ENCODE results near the gene SIAH1. TPM values are rescaled to one million over a fixed set of nuclear protein-coding genes. Genes with fewer than 3 reads are reported as not detected.

The SIAH1 gene
- total and polyA plus RNA-seq, 2 donors from 2014 or later = 12.7 to 26.8 TPM

DNA sequence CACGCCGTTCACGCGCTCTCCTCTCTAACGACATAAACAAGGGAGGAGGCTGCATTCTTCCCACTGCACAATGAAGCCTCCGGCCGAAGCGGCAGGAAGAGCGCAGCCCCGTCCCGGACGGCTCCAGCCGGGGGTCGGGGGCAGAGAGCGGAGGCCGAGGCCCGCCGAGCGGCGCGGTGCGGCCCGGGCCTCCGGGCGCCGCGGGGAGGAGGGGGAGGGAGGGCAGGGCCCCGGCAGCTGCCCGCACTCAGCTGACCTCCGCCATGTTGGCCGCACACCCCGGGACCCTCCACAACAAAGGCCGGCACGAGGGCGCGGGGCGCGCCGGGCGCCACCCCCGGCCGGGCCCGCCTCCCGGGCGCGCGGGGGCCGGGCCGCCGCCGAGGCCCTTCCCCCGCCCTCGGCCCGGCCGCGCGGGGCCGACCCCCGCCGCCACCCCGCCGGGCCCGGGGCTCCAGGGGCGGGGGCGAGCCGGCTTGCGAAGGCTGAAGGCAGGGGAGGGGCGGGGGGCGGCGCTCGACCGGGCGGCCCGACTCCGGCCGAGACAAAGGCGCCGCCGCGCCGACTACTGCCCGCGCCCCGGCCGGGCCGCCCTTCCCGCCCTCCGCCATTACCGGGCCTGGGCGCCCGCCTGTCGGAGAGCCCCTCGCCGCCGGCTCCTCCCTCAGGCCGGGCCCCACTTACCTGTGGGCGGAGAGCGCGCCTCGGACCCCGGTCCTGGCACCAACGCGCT, 527 bp downstream of the SIAH1 start:
- FAIRE-seq (no peak), DNase-seq (peak; percentile 60 to 89 (median 79))
- Histone ChIP-seq H3K9me3 (ENCODE audit: control insufficient read depth in 2 of 3, insufficient read depth in 1 of 3, low read length in 3 of 3) (no peaks in the 10 kb centered on the region), H3K27me3 (ENCODE audit: control insufficient read depth, insufficient read depth, low read length) (no peaks in the 10 kb centered on the region), H3K36me3 (ENCODE audit: control insufficient read depth in 2 of 3, insufficient read depth in 3 of 3, low read length in 3 of 3) (no peaks in the 10 kb centered on the region), H3K27ac (ENCODE audit: low read depth in 2 of 2, low read length in 2 of 2) (peak overlapping the region; percentile 97), H3K4me3 (ENCODE audit: low read length in 3 of 3) (peak overlapping the region; percentile 85 to 99 (median 94)), H3K9ac (ENCODE audit: low read length in 3 of 3) (peak overlapping the region; percentile 52 to 98 (median 83)), H3K4me1 (ENCODE audit: control insufficient read depth in 2 of 3, insufficient read depth in 2 of 3, low read depth in 1 of 3, low read length in 3 of 3) (peaks cover 0 to 18% (median 12%) of the 10 kb centered on the region in 3 donors)
- intact Hi-C loops (cut with DNase I) = no loop called here
- TF ChIP-seq, protein P1, sequence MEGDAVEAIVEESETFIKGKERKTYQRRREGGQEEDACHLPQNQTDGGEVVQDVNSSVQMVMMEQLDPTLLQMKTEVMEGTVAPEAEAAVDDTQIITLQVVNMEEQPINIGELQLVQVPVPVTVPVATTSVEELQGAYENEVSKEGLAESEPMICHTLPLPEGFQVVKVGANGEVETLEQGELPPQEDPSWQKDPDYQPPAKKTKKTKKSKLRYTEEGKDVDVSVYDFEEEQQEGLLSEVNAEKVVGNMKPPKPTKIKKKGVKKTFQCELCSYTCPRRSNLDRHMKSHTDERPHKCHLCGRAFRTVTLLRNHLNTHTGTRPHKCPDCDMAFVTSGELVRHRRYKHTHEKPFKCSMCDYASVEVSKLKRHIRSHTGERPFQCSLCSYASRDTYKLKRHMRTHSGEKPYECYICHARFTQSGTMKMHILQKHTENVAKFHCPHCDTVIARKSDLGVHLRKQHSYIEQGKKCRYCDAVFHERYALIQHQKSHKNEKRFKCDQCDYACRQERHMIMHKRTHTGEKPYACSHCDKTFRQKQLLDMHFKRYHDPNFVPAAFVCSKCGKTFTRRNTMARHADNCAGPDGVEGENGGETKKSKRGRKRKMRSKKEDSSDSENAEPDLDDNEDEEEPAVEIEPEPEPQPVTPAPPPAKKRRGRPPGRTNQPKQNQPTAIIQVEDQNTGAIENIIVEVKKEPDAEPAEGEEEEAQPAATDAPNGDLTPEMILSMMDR (IDR thresholded peaks at IDR 0.05; ENCODE audit: borderline replicate concordance, extremely low read depth, insufficient read depth) = no peak

DNA sequence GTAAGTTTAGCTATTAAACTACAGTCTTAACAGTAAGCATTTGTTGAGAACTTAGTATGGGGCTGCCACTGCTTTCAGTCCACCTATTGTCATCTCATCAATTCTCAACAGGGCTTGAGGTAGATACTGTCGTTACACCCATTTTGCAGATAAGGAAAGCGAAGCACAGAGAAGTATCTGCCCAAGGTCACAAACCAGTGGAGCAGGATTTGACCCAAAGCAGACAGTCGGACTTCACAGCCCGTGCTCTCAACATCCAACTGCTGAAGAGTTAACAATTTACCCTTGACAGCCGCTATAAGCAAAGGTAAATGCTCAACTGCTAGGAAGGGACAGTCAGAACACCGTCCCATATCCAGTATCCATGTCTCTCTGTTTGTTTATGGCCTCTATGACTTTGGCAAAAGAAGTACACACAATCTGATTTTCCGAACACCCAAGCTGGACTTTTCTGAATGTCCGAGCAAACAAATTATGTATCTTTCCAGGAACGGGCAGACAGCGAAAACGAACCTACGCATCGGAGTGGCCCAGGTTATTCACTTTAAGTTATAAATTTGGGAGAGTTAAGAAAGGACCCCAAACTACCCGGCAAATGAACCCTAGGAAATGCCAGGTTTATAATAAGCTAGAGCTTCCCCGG, 1.2 kb downstream of the SIAH1 start:
- peak in 4 of 5 donors; percentile 42 to 77 (median 67) for DNase-seq
- TF ChIP-seq, protein P1 (IDR thresholded peaks at IDR 0.05; ENCODE audit: borderline replicate concordance, extremely low read depth, insufficient read depth) = no peak
- Histone ChIP-seq H3K4me3 (ENCODE audit: low read length in 3 of 3) (peak overlapping the region; percentile 85 to 99 (median 94)), H3K4me1 (ENCODE audit: control insufficient read depth in 2 of 3, insufficient read depth in 2 of 3, low read depth in 1 of 3, low read length in 3 of 3) (peaks cover 0 to 25% (median 19%) of the 10 kb centered on the region in 3 donors), H3K9me3 (ENCODE audit: control insufficient read depth in 2 of 3, insufficient read depth in 1 of 3, low read length in 3 of 3) (no peaks in the 10 kb centered on the region), H3K27ac (ENCODE audit: low read depth in 2 of 2, low read length in 2 of 2) (peak overlapping the region; percentile 86 to 95), H3K36me3 (ENCODE audit: control insufficient read depth in 2 of 3, insufficient read depth in 3 of 3, low read length in 3 of 3) (no peaks in the 10 kb centered on the region), H3K27me3 (ENCODE audit: control insufficient read depth, insufficient read depth, low read length) (no peaks in the 10 kb centered on the region), H3K9ac (ENCODE audit: low read length in 3 of 3) (peak overlapping the region; percentile 52 to 98 (median 83))
- intact Hi-C loops (cut with DNase I) = no loop called here
- no peak for FAIRE-seq

DNA sequence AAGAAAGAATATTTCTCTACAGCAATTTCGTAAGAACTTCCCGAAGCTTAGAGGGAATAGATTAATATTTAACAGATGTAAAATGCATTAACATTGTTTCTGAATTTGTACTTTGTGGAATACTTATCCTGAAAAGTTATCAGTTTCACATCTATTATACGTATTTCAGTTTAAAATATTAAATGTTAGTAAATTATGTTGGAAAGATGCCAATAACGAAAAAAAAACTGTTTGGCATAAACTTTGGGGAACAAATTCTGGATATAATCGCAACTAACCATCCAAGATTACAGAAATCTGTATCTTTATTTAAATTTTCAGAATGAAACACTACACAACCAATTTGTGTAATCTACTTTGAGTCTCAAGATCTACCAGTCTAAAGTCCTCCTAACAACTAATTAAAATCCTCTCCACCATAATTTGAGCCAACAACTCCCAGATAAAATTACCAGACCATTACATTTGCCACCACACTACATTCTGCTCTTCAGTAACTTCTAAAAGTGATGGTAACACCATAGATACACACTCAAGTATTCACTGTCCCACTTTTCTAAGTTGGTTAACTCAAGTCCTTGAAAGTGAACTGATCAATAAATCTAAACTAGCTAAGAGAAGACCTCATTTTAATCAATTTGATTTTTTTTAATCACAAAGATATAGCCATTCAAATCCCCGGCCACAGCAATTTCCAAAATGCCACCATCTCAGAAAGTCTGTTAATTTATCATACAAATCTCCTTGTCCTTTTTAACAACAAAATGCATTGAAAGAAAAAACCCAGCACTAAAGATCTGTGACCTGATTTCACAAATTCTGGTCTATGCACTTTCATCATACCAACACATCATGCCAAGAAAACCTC, 2.0 kb downstream of the SIAH1 start:
- no peak for FAIRE-seq
- intact Hi-C loops (cut with DNase I) = no loop called here
- Histone ChIP-seq H3K4me3 (ENCODE audit: low read length in 3 of 3) (peak overlapping the region; percentile 85 to 99 (median 94)), H3K27me3 (ENCODE audit: control insufficient read depth, insufficient read depth, low read length) (no peaks in the 10 kb centered on the region), H3K9me3 (ENCODE audit: control insufficient read depth in 2 of 3, insufficient read depth in 1 of 3, low read length in 3 of 3) (no peaks in the 10 kb centered on the region), H3K36me3 (ENCODE audit: control insufficient read depth in 2 of 3, insufficient read depth in 3 of 3, low read length in 3 of 3) (no peaks in the 10 kb centered on the region), H3K9ac (ENCODE audit: low read length in 3 of 3) (peak overlapping the region in 2 of 3 donors; percentile 83 to 98), H3K27ac (ENCODE audit: low read depth in 2 of 2, low read length in 2 of 2) (peak overlapping the region; percentile 86 to 95), H3K4me1 (ENCODE audit: control insufficient read depth in 2 of 3, insufficient read depth in 2 of 3, low read depth in 1 of 3, low read length in 3 of 3) (peaks cover 0 to 25% (median 25%) of the 10 kb centered on the region in 3 donors)
- DNase-seq = peak in 1 of 5 donors; percentile 17
- TF ChIP-seq, protein P1 (IDR thresholded peaks at IDR 0.05; ENCODE audit: borderline replicate concordance, extremely low read depth, insufficient read depth) = no peak

Data from kidney (tissue), 14 donors.